Mesenchymal stem cell (in vitro differentiated cells and primary cell): Measurements from ENCODE around the gene CASP5.
A peak's percentile ranks its signal among the peaks of the same experiment; 100 is the strongest.
"Not testable (repeated sequence)": the region's sequence is repeated elsewhere in the genome, so short reads cannot be mapped to it uniquely, and the experiment has no call there.

Source experiments
- DNase-seq: peaks from one replicate; pipeline ENCODE4 v3.0.0-alpha.2; 2013
- H2AFZ ChIP-seq: one replicate; pipeline ENCODE4 v1.6.1; 2013; ENCODE audit warnings: low read depth, mild to moderate bottlenecking, control low read depth, inconsistent platforms, low read length, moderate library complexity
- H2AK5ac ChIP-seq: 2 replicates; pipeline ENCODE4 v1.6.1; 2013; ENCODE audit warnings: low read length, moderate library complexity, mild to moderate bottlenecking, inconsistent platforms; ENCODE audit not compliant: severe bottlenecking
- H2BK120ac ChIP-seq: one replicate; pipeline ENCODE4 v1.6.1; 2013; ENCODE audit warnings: low read depth, mild to moderate bottlenecking, inconsistent platforms, low read length, moderate library complexity
- H2BK12ac ChIP-seq, 2 experiments: one replicate each; pipeline ENCODE4 v1.6.1; 2013; ENCODE audit warnings: inconsistent platforms in 2 of 2, low read length in 2 of 2, mild to moderate bottlenecking in 2 of 2, moderate library complexity in 2 of 2, control low read depth in 1 of 2
- H2BK15ac ChIP-seq: one replicate; pipeline ENCODE4 v1.6.1; 2013; ENCODE audit warnings: mild to moderate bottlenecking, low read depth, inconsistent platforms; ENCODE audit not compliant: poor library complexity, severe bottlenecking
- H2BK5ac ChIP-seq: 2 replicates; pipeline ENCODE4 v1.6.1; 2013; ENCODE audit warnings: low read depth, mild to moderate bottlenecking, low read length, control low read depth, inconsistent platforms; ENCODE audit not compliant: poor library complexity, severe bottlenecking
- H3K14ac ChIP-seq, 2 experiments: one replicate each; pipeline ENCODE4 v1.6.1; 2013; ENCODE audit warnings: inconsistent platforms in 2 of 2, low read length in 2 of 2, control low read depth in 1 of 2, mild to moderate bottlenecking in 1 of 2, moderate library complexity in 1 of 2
- H3K18ac ChIP-seq, 2 experiments: one replicate each; pipeline ENCODE4 v1.6.1; 2013; ENCODE audit warnings: inconsistent platforms in 2 of 2, low read length in 2 of 2, control low read depth in 1 of 2, low read depth in 1 of 2, mild to moderate bottlenecking in 1 of 2
- H3K23ac ChIP-seq, 2 experiments: one replicate each; pipeline ENCODE4 v1.6.1; 2013; ENCODE audit warnings: inconsistent platforms in 2 of 2, low read length in 2 of 2, mild to moderate bottlenecking in 2 of 2, moderate library complexity in 2 of 2, control low read depth in 1 of 2
- H3K27ac ChIP-seq: 2 replicates; pipeline ENCODE4 v1.5.1; 2013; ENCODE audit warnings: mild to moderate bottlenecking, moderate library complexity, low read length, control low read depth, inconsistent platforms; ENCODE audit not compliant: poor library complexity, severe bottlenecking
- H3K27me3 ChIP-seq, 2 experiments: 2 replicates each; pipeline versions ENCODE4 v1.6.1 to v1.7.0; 2013; ENCODE audit warnings: low read length in 2 of 2, mild to moderate bottlenecking in 2 of 2, moderate library complexity in 2 of 2, control low read depth in 1 of 2, inconsistent platforms in 1 of 2; ENCODE audit not compliant: control insufficient read depth in 1 of 2, insufficient read depth in 1 of 2
- H3K36me3 ChIP-seq, 2 experiments: 2 replicates each; pipeline versions ENCODE4 v1.6.1 to v1.7.0; 2013; ENCODE audit warnings: low read length in 2 of 2, control low read depth in 1 of 2, inconsistent platforms in 1 of 2, low read depth in 1 of 2, mild to moderate bottlenecking in 1 of 2; ENCODE audit not compliant: insufficient read depth in 2 of 2, control insufficient read depth in 1 of 2
- H3K4ac ChIP-seq, 2 experiments: one replicate each; pipeline ENCODE4 v1.6.1; 2013; ENCODE audit warnings: inconsistent platforms in 2 of 2, low read length in 2 of 2, mild to moderate bottlenecking in 2 of 2, moderate library complexity in 2 of 2, control low read depth in 1 of 2, low read depth in 1 of 2
- H3K4me1 ChIP-seq: 2 replicates; pipeline ENCODE4 v1.6.1; 2013; ENCODE audit warnings: low read depth, low read length, control low read depth; ENCODE audit not compliant: control insufficient read depth, insufficient read depth
- H3K4me2 ChIP-seq: 2 replicates; pipeline ENCODE4 v1.6.1; 2013; ENCODE audit warnings: low read length, mild to moderate bottlenecking, inconsistent platforms; ENCODE audit not compliant: poor library complexity, severe bottlenecking
- H3K4me3 ChIP-seq, 2 experiments: 2 replicates each; pipeline versions ENCODE4 v1.5.1 to v1.7.0; 2013; ENCODE audit warnings: low read length in 2 of 2, mild to moderate bottlenecking in 2 of 2, control low read depth in 1 of 2, low read depth in 1 of 2; ENCODE audit not compliant: insufficient read depth in 1 of 2
- H3K79me1 ChIP-seq: replicated peaks from 2 replicates; pipeline ENCODE4 v1.6.1; 2013; ENCODE audit warnings: mild to moderate bottlenecking, control low read depth, low read length, inconsistent platforms; ENCODE audit not compliant: poor library complexity, severe bottlenecking
- H3K9ac ChIP-seq: 2 replicates; pipeline ENCODE4 v1.7.0; 2013; ENCODE audit warnings: mild to moderate bottlenecking, low read length, moderate library complexity
- H3K9me3 ChIP-seq: 2 replicates; pipeline ENCODE4 v1.7.0; 2013; ENCODE audit warnings: mild to moderate bottlenecking, low read length; ENCODE audit not compliant: control insufficient read depth
- H4K8ac ChIP-seq: one replicate; pipeline ENCODE4 v1.6.1; 2013; ENCODE audit warnings: inconsistent platforms, mild to moderate bottlenecking, low read length, moderate library complexity
- H4K91ac ChIP-seq: one replicate; pipeline ENCODE4 v1.6.1; 2013; ENCODE audit warnings: mild to moderate bottlenecking, low read length, inconsistent platforms
- WGBS: methylation state at CpG from one replicate; pipeline ENCODE4 v1.1.7; 2013; ENCODE audit warnings: mixed read lengths; 5-methylcytosine and 5-hydroxymethylcytosine counted together

Gene CASP5

GRCh38 chr11:105069749-105070148 is 46.8 kb upstream of the CASP5 start:
- DNase-seq, H3K4me3 ChIP-seq, H4K91ac ChIP-seq, H3K4ac ChIP-seq, H3K9me3 ChIP-seq, H3K27ac ChIP-seq, H3K36me3 ChIP-seq, H2BK15ac ChIP-seq, H2BK5ac ChIP-seq, H2AFZ ChIP-seq, H2BK120ac ChIP-seq, H3K14ac ChIP-seq, H3K23ac ChIP-seq, H2AK5ac ChIP-seq, H3K9ac ChIP-seq, H3K18ac ChIP-seq, H2BK12ac ChIP-seq, H4K8ac ChIP-seq, H3K79me1 ChIP-seq, H3K4me1 ChIP-seq, H3K4me2 ChIP-seq, H3K27me3 ChIP-seq: not testable (repeated sequence)
- WGBS: no CpG with 5 or more reads among the region's 2 CpGs

GRCh38 chr11:105063245-105063941 is 40.4 kb upstream of the CASP5 start:
- not testable (repeated sequence) for H3K23ac ChIP-seq, H4K91ac ChIP-seq, H3K4me2 ChIP-seq, H2AK5ac ChIP-seq, H4K8ac ChIP-seq, H2AFZ ChIP-seq, DNase-seq, H3K27me3 ChIP-seq, H2BK12ac ChIP-seq, H3K9me3 ChIP-seq, H2BK5ac ChIP-seq, H3K4me1 ChIP-seq, H3K27ac ChIP-seq, H3K4ac ChIP-seq, H3K36me3 ChIP-seq, H3K79me1 ChIP-seq, H3K18ac ChIP-seq, H2BK15ac ChIP-seq, H2BK120ac ChIP-seq, H3K14ac ChIP-seq, H3K9ac ChIP-seq
- 54% methylated on average over 6 of the region's 9 CpGs for whole genome bisulfite sequencing
- peak overlapping the region in 1 of 2 experiments; percentile 42 for H3K4me3 ChIP-seq

DNA sequence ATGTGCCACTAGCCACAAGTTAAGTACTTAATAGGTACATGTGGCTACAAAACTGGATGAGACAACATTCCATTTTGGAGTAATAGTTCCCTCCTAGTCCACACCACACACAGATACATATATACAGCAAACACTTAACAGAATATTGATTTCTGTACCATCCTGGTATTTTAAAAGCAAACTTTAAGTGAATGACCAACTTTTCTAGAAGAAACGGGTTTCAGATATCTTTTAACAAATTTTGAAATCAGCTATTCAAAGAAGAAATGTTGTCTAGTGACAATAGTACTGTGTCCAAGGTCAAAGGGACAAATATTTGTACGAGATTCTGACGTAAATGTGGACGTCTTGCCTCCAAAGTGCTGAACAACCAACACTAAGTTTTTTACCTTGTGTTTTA is 34.5 kb upstream of the CASP5 start:
- no CpG with 5 or more reads among the region's 4 CpGs for WGBS
- no peak overlapping the region for H2BK120ac ChIP-seq
- no peak overlapping the region for H3K9ac ChIP-seq
- no peak overlapping the region for H3K23ac ChIP-seq
- H2BK15ac ChIP-seq: no peak overlapping the region
- H3K4me1 ChIP-seq: no peaks in the 10 kb centered on the region
- H3K14ac ChIP-seq: no peak overlapping the region
- no peak overlapping the region for H2BK5ac ChIP-seq
- no peak for DNase-seq
- H3K27me3 ChIP-seq: no peaks in the 10 kb centered on the region
- no peak overlapping the region for H3K4me3 ChIP-seq
- H2AK5ac ChIP-seq: no peak overlapping the region
- no peak overlapping the region for H4K8ac ChIP-seq
- H4K91ac ChIP-seq: no peak overlapping the region
- H3K27ac ChIP-seq: no peak overlapping the region
- H3K36me3 ChIP-seq: no peaks in the 10 kb centered on the region
- no peak overlapping the region for H3K18ac ChIP-seq
- no peak overlapping the region for H3K4me2 ChIP-seq
- no peak overlapping the region for H3K4ac ChIP-seq
- no peak overlapping the region for H2AFZ ChIP-seq
- H2BK12ac ChIP-seq: no peak overlapping the region
- no peaks in the 10 kb centered on the region for H3K9me3 ChIP-seq
- no peaks in the 10 kb centered on the region for H3K79me1 ChIP-seq

- H2AFZ ChIP-seq: no peak overlapping the region
- no peak overlapping the region for H3K4ac ChIP-seq
- no peak overlapping the region for H3K18ac ChIP-seq
- 100% methylated on average over 1 of the region's 1 CpG for WGBS
- no peaks in the 10 kb centered on the region for H3K27me3 ChIP-seq
- H3K9me3 ChIP-seq: no peaks in the 10 kb centered on the region
- H3K4me2 ChIP-seq: no peak overlapping the region
- H2BK12ac ChIP-seq: no peak overlapping the region
- no peak overlapping the region for H2BK15ac ChIP-seq
- H3K27ac ChIP-seq: no peak overlapping the region
- H2AK5ac ChIP-seq: no peak overlapping the region
- no peak overlapping the region for H4K8ac ChIP-seq
- DNase-seq: no peak
- H3K36me3 ChIP-seq: no peaks in the 10 kb centered on the region
- H3K4me3 ChIP-seq: no peak overlapping the region
- H2BK5ac ChIP-seq: no peak overlapping the region
- H3K4me1 ChIP-seq: no peaks in the 10 kb centered on the region
- no peak overlapping the region for H3K14ac ChIP-seq
- H2BK120ac ChIP-seq: no peak overlapping the region
- peak overlapping the region in 1 of 2 experiments; percentile 64 for H3K23ac ChIP-seq
- H4K91ac ChIP-seq: no peak overlapping the region
- H3K79me1 ChIP-seq: no peaks in the 10 kb centered on the region
- no peak overlapping the region for H3K9ac ChIP-seq
These were observed 33.5 kb upstream of the CASP5 start for GRCh38 chr11:105056446-105056845.
